Subcutaneous abdominal adipose tissue (tissue), 5 donors: ENCODE measurements around the gene DEAF1.
A peak's percentile ranks its signal among the peaks of the same experiment; 100 is the strongest.

Source experiments
- H3K27ac ChIP-seq: one replicate; pipeline ENCODE4 v1.7.0; 2013; ENCODE audit warnings: low read depth, mild to moderate bottlenecking, inconsistent platforms, low read length, moderate library complexity
- H3K27me3 ChIP-seq, 5 donors: one replicate each; pipeline ENCODE4 v1.7.0; 2013; ENCODE audit warnings: low read length in 5 of 5, inconsistent platforms in 1 of 5; ENCODE audit not compliant: control insufficient read depth in 5 of 5, insufficient read depth in 4 of 5
- H3K36me3 ChIP-seq, 5 donors: one replicate each; pipeline ENCODE4 v1.7.0; 2013; ENCODE audit warnings: low read length in 5 of 5; ENCODE audit not compliant: control insufficient read depth in 5 of 5, insufficient read depth in 5 of 5
- H3K4me1 ChIP-seq, 5 donors: one replicate each; pipeline ENCODE4 v1.7.0; 2013; ENCODE audit warnings: low read length in 5 of 5, mild to moderate bottlenecking in 3 of 5, moderate library complexity in 1 of 5; ENCODE audit not compliant: control insufficient read depth in 5 of 5, insufficient read depth in 5 of 5
- H3K4me3 ChIP-seq, 5 donors: one replicate each; pipeline ENCODE4 v1.7.0; 2013; ENCODE audit warnings: low read length in 5 of 5, low read depth in 1 of 5
- H3K9ac ChIP-seq, 5 donors: one replicate each; pipeline ENCODE4 v1.7.0; 2013; ENCODE audit warnings: low read length in 5 of 5, mild to moderate bottlenecking in 4 of 5, moderate library complexity in 3 of 5
- H3K9me3 ChIP-seq, 5 donors: one replicate each; pipeline ENCODE4 v1.7.0; 2013; ENCODE audit warnings: low read length in 5 of 5; ENCODE audit not compliant: control insufficient read depth in 5 of 5
- donor health status: healthy.
- donor health status: healthy.
- donor health status: healthy.
- donor health status: healthy.
- donor health status: healthy.

Gene DEAF1

DNA sequence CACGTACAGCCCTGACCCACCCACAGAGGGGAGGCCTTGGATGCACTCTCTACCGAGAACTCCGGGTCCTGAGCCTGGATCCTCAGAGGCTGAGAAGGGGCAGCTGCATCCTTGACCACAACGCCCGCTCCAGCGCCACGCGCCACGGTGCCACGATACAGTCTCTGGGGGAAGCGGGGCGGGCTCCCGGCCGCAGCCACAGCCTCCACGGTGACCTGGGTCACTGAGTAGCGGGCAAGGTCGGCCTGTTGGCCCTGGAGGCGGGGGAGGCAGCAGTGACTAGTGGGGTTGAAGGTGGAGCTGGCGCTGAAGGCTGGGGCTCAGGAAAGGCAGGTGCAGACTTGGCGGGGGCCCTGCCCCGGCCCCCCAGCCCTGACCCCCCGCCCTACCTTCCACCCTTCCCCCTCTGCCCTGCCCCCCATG lies 75.4 kb downstream of the DEAF1 start:
- H3K4me3 ChIP-seq: no peak overlapping the region
- no peaks in the 10 kb centered on the region for H3K9me3 ChIP-seq
- H3K27ac ChIP-seq: no peak overlapping the region
- H3K27me3 ChIP-seq: peaks cover 4 to 10% (median 6%) of the 10 kb centered on the region in 5 donors
- peaks cover 0 to 21% (median 17%) of the 10 kb centered on the region in 5 donors for H3K4me1 ChIP-seq
- H3K9ac ChIP-seq: no peak overlapping the region
- peaks cover 0 to 9% (median 2%) of the 10 kb centered on the region in 5 donors for H3K36me3 ChIP-seq

- Histone ChIP-seq H3K27me3 (peaks cover 0 to 5% (median 1%) of the 10 kb centered on the region in 5 donors), H3K9ac (no peak overlapping the region), H3K9me3 (no peaks in the 10 kb centered on the region), H3K4me1 (peaks cover 0 to 27% (median 23%) of the 10 kb centered on the region in 5 donors), H3K36me3 (peaks cover 0 to 14% (median 2%) of the 10 kb centered on the region in 5 donors), H3K27ac (no peak overlapping the region), H3K4me3 (no peak overlapping the region)
These were observed 76.0 kb downstream of the DEAF1 start for GRCh38 chr11:618856-619627.

GRCh38 chr11:617912-618682 lies 76.9 kb downstream of the DEAF1 start:
- Histone ChIP-seq H3K27ac (no peak overlapping the region), H3K27me3 (peaks cover 0 to 3% (median 0%) of the 10 kb centered on the region in 5 donors), H3K9me3 (no peaks in the 10 kb centered on the region), H3K36me3 (peaks cover 0 to 17% (median 6%) of the 10 kb centered on the region in 5 donors), H3K9ac (no peak overlapping the region), H3K4me3 (no peak overlapping the region), H3K4me1 (peaks cover 0 to 32% (median 23%) of the 10 kb centered on the region in 5 donors)

GRCh38 chr11:617199-617911 lies 77.7 kb downstream of the DEAF1 start:
- Histone ChIP-seq H3K4me1 (peaks cover 0 to 32% (median 23%) of the 10 kb centered on the region in 5 donors), H3K4me3 (no peak overlapping the region), H3K9ac (no peak overlapping the region), H3K27me3 (peaks cover 0 to 3% (median 0%) of the 10 kb centered on the region in 5 donors), H3K9me3 (no peaks in the 10 kb centered on the region), H3K36me3 (peaks cover 0 to 24% (median 13%) of the 10 kb centered on the region in 5 donors), H3K27ac (no peak overlapping the region)

DNA sequence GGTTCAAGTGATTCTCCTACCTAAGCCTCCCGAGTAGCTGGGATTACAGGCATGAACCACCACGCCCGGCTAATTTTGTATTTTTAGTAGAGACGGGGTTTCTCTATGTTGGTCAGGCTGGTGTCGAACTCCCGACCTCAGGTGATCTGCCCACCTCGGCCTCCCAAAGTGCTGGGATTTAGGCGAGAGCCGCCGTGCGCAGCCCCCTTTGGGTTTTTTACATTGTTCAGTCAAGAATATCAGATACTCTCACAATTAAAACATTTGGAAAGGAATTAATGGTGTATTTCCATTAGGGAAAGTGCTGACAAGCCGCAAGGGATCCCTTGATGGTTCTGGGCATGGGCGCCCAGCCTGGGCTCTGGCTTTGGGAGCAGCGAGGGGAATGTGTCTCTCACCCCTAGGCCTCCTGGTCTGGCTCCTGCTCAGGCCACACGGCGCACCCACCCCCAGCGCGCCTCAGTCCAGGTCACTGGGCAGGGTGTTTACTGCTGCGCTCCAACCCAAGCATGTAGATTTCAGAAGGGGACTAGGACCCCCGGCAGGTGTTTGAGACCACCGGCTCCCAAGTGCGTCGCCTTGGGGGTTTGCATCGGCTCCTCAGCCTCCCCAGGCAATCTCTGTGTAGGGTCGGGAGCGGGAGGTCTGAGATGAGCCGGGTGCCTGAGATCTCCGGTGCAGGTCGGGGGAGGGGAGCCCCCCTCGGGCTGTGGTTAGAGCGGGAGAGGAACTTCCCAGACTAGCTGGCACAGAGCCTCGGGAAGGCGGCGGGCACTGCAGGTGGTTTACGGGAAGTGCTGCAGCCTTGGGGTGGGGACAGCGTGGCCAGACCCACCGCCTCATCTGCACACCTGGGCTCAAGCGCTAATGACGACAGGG lies 78.5 kb downstream of the DEAF1 start:
- H3K27me3 ChIP-seq: peaks cover 0 to 3% (median 0%) of the 10 kb centered on the region in 5 donors
- no peaks in the 10 kb centered on the region for H3K9me3 ChIP-seq
- H3K36me3 ChIP-seq: peaks cover 0 to 29% (median 21%) of the 10 kb centered on the region in 5 donors
- no peak overlapping the region for H3K9ac ChIP-seq
- H3K4me3 ChIP-seq: peak overlapping the region in 4 of 5 donors; percentile 42 to 95 (median 92)
- H3K4me1 ChIP-seq: peaks cover 0 to 32% (median 23%) of the 10 kb centered on the region in 5 donors
- peak overlapping the region; percentile 86 for H3K27ac ChIP-seq

DNA sequence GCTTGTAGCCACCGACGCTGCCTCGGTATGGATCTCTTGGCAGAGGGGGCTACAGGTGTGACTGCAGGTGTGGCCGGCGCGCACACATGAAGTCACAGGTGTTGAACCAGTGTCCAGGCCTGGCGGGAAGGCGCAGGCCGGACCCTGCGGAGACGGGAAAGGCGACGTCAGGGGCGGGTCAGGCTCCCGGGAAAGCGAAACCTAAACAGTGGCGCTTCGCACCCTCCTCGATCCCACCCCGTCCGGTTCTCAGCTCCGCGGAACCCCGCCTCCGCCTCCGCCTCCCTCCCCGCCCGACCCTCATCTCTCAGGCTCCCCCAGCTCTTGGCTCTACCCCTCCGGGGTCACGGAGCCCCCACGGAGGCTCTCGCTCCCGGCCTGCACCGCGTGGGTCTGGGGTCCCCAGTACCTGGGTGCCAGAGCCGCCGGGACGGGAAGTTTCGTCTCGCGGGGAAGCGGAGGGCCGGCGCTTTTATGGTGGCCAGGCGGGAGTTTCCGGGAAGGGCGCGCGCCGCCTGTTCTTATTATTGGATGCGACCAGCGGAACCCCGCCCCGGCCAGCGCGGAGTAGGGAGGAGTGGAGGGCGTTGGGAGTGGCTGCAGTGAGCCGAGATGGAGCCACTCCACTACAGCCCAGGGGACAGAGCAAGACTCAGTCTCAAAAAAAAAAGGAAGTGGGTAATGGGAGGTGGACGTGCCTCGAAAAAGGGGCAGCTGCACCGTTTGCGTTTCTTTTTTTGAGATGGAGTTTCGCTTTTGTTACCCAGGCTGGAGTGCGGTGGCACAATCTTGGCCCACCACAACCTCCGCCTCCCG lies 79.3 kb downstream of the DEAF1 start, which contains the start of gene IRF7:
Gene IRF7 (minus strand): TSS at position 447 of the 816 bp plus-strand sequence. CDS start 586 bp downstream, outside the sequence.
- H3K9me3 ChIP-seq: no peaks in the 10 kb centered on the region
- H3K27ac ChIP-seq: peak within 1 kb of the TSS; percentile 86
- H3K27me3 ChIP-seq: no peaks in the 10 kb centered on the region
- H3K9ac ChIP-seq: peak within 1 kb of the TSS; percentile 48 to 96 (median 85)
- peaks cover 0 to 38% (median 29%) of the 10 kb centered on the region in 5 donors for H3K36me3 ChIP-seq
- H3K4me3 ChIP-seq: peak within 1 kb of the TSS; percentile 42 to 96 (median 94)
- peaks cover 0 to 32% (median 23%) of the 10 kb centered on the region in 5 donors for H3K4me1 ChIP-seq

- peak overlapping the region; percentile 86 for H3K27ac ChIP-seq
- H3K36me3 ChIP-seq: peaks cover 0 to 46% (median 38%) of the 10 kb centered on the region in 5 donors
- no peaks in the 10 kb centered on the region for H3K9me3 ChIP-seq
- peaks cover 0 to 32% (median 23%) of the 10 kb centered on the region in 5 donors for H3K4me1 ChIP-seq
- no peaks in the 10 kb centered on the region for H3K27me3 ChIP-seq
- H3K4me3 ChIP-seq: peak overlapping the region; percentile 13 to 96 (median 94)
- peak overlapping the region; percentile 48 to 96 (median 85) for H3K9ac ChIP-seq
These were observed 80.2 kb downstream of the DEAF1 start for GRCh38 chr11:614623-615503.
